Measurements from ENCODE around the gene RNASE13.

GRCh38 chr14:21060614-21061346 is 26.2 kb upstream of the RNASE13 start:
- TF ChIP-seq CTCF (IDR thresholded peaks at IDR 0.05 in 2 of 3, conservative IDR thresholded peaks at IDR 0.05 in 1 of 3; ENCODE audit: borderline replicate concordance in 1 of 3, insufficient read depth in 1 of 3, low read depth in 2 of 3, low read length in 2 of 3) (no peak), REST (IDR thresholded peaks at IDR 0.05; ENCODE audit: low read depth) (no peak), POLR2A (IDR thresholded peaks at IDR 0.05; ENCODE audit: borderline replicate concordance, extremely low read depth, insufficient read depth, insufficient read length) (no peak), EZH2 (IDR thresholded peaks at IDR 0.05) (no peak)
